ENCODE results near the gene KRTAP4-3.
"Not testable (repeated sequence)": the region's sequence is repeated elsewhere in the genome, so short reads cannot be mapped to it uniquely, and the experiment has no call there.

KRTAP4-3 gene

GRCh38 chr17:41126412-41126811 is 41.6 kb downstream of the KRTAP4-3 start:
- H3K4me3 ChIP-seq (replicated peaks; ENCODE audit: low read depth, low read length), result no peak overlapping the region
- DNase-seq (ENCODE audit: extremely low read depth, low read depth), result no peak
- no peak for TF ChIP-seq CTCF (IDR thresholded peaks at IDR 0.05; ENCODE audit: low read depth, low read length, missing control alignments)

- H3K4me3 ChIP-seq (replicated peaks; ENCODE audit: low read depth, low read length), result no peak overlapping the region
- DNase-seq (ENCODE audit: extremely low read depth, low read depth), result no peak
- TF ChIP-seq CTCF (IDR thresholded peaks at IDR 0.05; ENCODE audit: low read depth, low read length, missing control alignments), result no peak
Observed at GRCh38 chr17:41125064-41125463, 43.0 kb downstream of the KRTAP4-3 start.

GRCh38 chr17:41123991-41124371 is 44.0 kb downstream of the KRTAP4-3 start, which contains the start of gene KRTAP4-12:
Gene KRTAP4-12 (minus strand): TSS chr17:41124182. CDS start chr17:41124122, 60 bp downstream.
- H3K4me3 ChIP-seq (replicated peaks; ENCODE audit: low read depth, low read length); DNase-seq (ENCODE audit: extremely low read depth, low read depth): not testable (repeated sequence)

- not testable (repeated sequence) for H3K4me3 ChIP-seq (replicated peaks; ENCODE audit: low read depth, low read length); DNase-seq (ENCODE audit: extremely low read depth, low read depth)
Observed at GRCh38 chr17:41123292-41123990, 44.6 kb downstream of the KRTAP4-3 start.

GRCh38 chr17:41121742-41122141 is 46.3 kb downstream of the KRTAP4-3 start:
- TF ChIP-seq CTCF (IDR thresholded peaks at IDR 0.05; ENCODE audit: low read depth, low read length, missing control alignments), result no peak
- DNase-seq (ENCODE audit: extremely low read depth, low read depth), result no peak
- no peak overlapping the region for H3K4me3 ChIP-seq (replicated peaks; ENCODE audit: low read depth, low read length)

- not testable (repeated sequence) for H3K4me3 ChIP-seq (replicated peaks; ENCODE audit: low read depth, low read length); DNase-seq (ENCODE audit: extremely low read depth, low read depth)
Observed at GRCh38 chr17:41119696-41120690, 48.0 kb downstream of the KRTAP4-3 start.

- TF ChIP-seq CTCF (IDR thresholded peaks at IDR 0.05; ENCODE audit: low read depth, low read length, missing control alignments), result no peak
- H3K4me3 ChIP-seq (replicated peaks; ENCODE audit: low read depth, low read length), result no peak overlapping the region
- peak; percentile 51 for DNase-seq (ENCODE audit: extremely low read depth, low read depth)
Observed at GRCh38 chr17:41118721-41119120, 49.3 kb downstream of the KRTAP4-3 start.

- DNase-seq (ENCODE audit: extremely low read depth, low read depth); H3K4me3 ChIP-seq (replicated peaks; ENCODE audit: low read depth, low read length): not testable (repeated sequence)
Observed at GRCh38 chr17:41117846-41118386, 50.1 kb downstream of the KRTAP4-3 start, which contains the start of gene KRTAP4-11. Gene KRTAP4-11 (minus strand): TSS chr17:41118373. CDS start chr17:41118315, 58 bp downstream.

Data from HFF-Myc (cell line).